NCI-H1694 (cell line): Measurements from ENCODE around the gene MAZ.
"Not testable (repeated sequence)": the region's sequence is repeated elsewhere in the genome, so short reads cannot be mapped to it uniquely, and the experiment has no call there.

Experiments
- DNase-seq: peaks from one replicate; lab custom pipeline; 2025; lab: John Stamatoyannopoulos, UW

Gene MAZ

DNA sequence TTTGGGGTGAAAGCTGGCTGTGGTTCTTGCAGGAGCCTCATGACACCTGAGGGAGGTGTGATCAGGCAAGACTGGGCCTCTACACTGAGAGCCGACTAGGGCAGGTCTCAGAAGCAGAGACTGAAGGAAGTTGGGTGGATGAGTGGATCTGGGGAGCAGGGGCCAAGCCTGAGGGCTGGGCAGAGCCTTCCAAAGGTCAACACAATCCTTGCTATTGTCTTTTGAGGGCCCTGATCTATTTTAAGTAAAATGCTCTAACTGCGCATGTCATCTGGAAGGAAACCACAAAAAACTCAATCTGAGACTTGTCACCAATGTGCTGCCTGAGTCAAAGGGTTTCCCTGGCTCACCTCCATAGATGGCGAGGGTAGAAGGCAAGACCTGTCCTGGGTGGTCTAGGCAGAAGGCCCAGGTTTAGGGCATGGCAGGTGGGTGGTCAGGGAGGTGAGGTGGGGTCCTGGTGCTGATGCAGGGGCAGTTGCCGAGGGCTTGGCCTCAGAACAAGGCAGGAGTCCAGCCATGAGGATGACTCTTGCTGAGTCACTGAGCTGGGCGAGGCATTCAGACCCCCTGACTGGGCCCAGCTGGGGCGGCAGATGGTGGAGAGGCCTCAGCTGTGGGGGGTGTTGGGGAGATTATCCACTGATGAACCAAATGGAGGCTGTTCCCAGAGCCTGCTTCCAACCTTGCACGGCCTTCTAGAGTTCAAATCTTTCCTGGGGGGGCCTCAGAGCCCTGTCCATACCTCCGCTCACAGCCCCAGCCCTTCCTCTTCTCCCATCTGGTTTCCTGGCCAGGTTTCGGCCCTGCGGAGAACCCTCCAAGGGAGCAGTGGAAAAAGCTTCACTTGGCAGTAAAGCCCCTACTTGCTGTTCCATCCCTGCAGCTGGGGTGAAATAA is 19.1 kb downstream of the MAZ start:
- peak; percentile 76 for DNase-seq

DNA sequence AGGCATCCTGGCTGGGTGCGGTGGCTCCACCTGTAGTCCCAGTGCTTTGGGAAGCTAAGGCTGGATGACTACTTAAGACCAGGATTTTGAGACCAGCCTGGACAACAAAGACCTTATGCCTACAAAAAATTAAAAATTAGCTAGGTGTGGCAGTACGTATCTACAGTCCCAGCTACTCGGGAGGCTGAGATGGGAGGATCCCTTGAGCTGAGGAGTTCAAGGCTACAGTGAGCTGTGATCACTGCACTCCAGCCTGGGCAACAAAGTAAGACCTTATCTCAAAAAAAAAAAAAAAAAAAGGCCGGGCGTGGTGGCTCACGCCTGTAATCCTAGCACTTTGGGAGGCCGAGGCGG is 20.0 kb downstream of the MAZ start:
- no peak for DNase-seq

DNA sequence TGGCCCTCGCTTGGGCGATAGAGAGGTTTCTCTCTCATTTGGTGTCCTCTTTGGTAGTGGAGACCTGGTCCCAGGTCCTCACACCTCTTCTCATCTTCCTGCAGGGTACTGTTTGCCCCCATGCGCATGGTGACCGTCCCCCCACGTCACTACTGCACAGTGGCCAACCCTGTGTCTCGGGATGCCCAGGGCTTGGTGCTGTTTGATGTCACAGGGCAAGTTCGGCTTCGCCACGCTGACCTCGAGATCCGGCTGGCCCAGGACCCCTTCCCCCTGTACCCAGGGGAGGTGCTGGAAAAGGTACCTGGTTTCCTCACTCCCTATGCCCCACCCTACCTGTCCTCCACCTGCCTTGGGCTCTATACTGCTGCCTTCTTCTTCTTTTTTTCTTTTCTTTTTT is 24.4 kb downstream of the MAZ start:
- DNase-seq: no peak

DNA sequence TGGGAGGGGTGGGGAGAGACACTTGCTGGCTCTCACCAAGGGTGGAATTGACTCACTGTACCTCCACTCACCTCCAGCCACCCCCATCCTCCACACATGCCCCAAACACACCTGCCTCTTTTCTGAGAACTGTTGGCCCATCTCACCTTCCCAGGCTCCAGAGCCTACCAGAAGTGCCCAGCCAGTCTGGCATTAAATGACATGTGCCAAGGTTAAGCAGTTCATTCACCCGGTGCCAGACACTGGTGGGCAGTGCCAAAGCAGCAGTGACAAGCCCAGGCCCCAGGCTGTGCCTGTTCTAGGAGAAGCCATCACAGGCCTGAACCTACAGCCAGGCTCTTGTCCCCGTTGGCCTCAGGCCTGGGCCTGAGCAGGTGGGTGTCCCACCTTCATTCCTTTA is 25.2 kb downstream of the MAZ start:
- no peak for DNase-seq

DNA sequence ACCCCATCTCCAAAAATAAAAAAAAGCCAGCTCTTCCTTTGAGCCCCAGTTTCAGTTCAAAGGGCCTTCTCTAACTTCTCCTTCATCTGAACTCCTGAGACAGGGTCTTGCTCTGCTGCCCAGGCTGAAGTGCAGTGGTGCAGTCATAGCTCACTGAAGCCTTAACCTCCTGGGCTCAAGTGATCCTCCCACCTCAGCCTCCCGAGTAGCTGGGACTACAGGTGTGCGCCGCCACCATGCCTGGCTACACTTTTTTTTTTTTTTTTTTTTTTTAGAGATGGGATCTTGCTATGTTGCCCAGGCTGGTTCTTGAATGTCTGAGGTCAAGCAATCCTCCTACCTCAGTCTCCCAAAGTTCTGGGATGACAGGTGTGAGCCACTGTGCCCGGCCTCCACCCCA is 26.9 kb downstream of the MAZ start:
- DNase-seq: not testable (repeated sequence)

DNA sequence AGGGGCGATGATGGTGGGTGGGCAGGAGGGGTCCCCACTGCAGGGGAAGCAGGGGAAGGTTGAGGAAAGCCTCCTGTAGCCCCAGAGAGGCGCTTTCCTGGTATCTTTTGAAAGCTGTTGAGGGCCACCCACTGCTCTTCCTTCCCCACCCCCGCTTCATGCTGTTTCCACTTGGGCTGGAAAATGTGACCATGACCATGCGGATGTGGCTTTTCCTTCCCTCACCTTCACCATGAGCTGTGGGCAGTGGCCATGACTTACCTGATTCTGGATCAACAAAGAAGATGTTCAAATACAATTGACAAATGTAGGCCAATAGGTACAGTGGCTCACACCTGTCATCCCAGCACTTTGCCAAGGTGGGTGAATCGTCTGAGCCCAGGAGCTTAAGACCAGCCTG is 27.8 kb downstream of the MAZ start:
- DNase-seq: no peak

DNA sequence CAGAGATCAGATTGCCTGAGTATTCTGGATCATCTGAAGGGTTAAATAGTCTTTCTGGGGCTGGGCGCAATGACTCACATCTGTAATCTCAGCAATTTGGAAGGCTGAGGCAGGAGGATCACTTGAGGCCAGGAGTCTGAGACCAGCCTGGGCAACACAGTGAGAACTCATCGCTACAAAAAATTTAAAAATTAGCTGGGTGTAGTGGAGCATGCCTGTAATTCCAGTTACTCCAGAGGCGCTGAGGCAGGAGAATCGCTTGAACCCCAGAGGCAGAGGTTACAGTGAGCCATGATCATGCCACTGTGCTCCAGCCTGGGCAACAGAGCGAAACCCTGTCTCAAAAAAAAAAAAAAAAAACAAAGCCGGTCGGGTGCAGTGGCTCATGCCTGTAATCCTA is 29.6 kb downstream of the MAZ start:
- DNase-seq: no peak

DNA sequence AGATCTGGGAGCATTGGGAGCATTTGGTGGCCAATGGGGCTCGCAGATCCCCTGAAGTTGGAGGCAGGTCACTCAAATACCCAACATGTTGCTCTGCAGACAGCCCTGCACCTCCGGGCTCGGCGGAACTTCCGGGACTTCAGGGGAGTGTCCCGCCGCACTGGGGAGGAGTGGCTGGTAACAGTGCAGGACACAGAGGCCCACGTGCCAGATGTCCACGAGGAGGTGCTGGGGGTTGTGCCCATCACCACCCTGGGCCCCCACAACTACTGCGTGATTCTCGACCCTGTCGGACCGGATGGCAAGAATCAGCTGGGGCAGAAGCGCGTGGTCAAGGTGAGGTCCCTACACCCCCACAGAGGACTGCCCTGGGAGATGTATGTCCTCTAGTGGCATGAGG is 30.3 kb downstream of the MAZ start:
- DNase-seq: no peak

DNA sequence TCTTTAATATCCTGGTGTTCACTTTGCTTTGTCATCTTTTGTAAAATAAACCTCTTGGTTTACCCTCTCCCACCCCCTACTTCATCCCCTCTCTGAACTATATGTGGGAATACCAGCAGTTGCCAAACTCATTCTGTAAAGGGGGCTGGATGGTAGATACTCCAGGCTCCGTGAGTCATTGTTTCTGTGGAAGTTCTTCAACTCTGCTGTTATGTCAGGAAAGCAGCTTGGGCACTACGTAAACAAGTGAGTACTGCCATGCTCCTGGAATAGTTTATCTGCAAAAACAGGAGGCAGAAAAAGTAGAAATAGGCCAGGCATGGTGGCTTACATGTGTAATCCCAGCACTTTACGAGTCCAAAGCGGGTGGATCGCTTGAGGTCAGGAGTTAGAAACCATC is 31.5 kb downstream of the MAZ start:
- DNase-seq: no peak

DNA sequence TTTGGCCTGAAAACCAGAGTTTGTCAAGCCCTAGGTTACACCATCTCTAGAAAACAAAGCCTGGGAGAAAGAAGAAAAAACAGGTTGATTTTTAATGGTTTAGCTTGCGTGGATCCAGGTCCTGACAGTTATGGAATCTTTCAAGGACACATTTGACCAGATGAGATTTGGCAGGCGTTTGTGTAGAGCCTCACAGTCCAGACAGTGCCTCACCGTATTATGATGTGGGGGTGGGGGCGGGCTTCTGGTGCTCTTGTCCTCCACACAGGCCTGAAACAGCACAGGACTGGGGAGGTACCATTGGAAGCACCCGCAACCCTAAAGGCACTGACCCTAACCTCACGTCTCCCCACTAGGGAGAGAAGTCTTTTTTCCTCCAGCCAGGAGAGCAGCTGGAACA is 33.5 kb downstream of the MAZ start:
- DNase-seq: no peak

DNA sequence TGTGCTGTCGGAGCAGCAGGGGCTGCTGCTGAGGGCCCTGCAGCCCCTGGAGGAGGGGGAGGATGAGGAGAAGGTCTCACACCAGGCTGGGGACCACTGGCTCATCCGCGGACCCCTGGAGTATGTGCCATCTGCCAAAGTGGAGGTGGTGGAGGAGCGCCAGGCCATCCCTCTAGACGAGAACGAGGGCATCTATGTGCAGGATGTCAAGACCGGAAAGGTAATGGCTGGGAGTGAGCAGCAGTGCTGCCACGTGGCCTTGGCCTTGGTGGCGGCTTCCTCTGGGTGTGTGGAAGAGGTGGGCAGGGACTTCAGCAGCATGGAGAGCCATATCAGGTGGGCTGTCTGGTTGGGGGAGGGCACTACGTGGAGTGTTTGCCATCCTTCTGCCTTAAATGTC is 33.9 kb downstream of the MAZ start:
- no peak for DNase-seq

DNA sequence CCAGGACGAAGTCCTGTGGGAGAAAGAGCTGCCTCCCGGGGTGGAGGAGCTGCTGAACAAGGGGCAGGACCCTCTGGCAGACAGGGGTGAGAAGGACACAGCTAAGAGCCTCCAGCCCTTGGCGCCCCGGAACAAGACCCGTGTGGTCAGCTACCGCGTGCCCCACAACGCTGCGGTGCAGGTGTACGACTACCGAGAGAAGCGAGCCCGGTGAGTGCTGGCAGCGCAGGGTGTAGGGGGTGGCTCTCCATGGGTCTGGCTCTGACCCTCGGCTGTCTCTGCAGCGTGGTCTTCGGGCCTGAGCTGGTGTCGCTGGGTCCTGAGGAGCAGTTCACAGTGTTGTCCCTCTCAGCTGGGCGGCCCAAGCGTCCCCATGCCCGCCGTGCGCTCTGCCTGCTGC is 35.3 kb downstream of the MAZ start:
- DNase-seq: no peak

DNA sequence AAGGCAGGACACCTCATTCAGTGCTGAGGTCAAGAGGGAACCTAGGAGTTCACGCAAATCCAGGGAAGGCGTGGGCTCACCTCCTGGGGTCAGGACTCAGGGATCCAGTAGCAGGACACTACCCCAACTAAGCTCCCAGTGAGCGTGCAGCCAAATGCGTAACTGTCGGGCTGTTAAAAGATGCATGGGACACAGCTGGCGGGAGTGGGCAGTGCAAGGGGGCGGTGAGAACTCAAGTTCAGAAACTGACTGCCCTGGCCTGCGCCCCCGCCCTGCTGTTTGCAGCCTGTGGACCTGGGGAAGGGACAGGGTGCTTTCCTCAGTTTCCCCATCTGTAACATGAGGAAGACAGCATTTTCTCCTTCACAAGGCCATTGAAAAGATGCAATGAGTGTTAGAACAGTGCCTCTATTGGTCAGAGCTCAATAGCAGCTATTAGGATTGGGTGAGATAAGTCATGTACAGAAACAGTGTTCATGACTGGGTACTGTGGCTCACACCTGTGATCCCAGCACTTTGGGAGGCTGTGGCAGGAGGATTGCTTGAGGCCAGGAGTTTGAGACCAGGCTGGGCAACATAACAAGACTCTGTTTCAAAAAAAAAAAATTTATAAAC is 36.5 kb downstream of the MAZ start:
- no peak for DNase-seq

DNA sequence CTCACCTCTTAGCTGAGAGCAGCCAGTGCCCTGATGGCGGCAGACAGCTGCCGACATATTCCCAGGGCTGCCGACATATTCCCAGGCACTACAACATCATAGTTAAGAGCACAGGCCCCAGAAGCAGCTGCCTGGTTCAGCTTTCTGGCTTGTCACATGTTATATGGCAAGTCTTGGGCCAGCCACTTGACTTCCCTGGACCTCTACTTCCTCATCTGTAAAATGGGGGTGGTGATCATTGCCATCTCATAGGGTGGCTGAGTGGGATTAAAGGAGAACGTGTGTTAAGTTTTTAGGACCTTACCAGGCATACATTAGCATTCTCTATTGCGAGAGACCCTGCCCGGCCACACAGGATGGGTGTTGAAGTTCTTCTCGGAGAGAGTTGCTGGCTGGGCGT is 37.6 kb downstream of the MAZ start:
- no peak for DNase-seq

DNA sequence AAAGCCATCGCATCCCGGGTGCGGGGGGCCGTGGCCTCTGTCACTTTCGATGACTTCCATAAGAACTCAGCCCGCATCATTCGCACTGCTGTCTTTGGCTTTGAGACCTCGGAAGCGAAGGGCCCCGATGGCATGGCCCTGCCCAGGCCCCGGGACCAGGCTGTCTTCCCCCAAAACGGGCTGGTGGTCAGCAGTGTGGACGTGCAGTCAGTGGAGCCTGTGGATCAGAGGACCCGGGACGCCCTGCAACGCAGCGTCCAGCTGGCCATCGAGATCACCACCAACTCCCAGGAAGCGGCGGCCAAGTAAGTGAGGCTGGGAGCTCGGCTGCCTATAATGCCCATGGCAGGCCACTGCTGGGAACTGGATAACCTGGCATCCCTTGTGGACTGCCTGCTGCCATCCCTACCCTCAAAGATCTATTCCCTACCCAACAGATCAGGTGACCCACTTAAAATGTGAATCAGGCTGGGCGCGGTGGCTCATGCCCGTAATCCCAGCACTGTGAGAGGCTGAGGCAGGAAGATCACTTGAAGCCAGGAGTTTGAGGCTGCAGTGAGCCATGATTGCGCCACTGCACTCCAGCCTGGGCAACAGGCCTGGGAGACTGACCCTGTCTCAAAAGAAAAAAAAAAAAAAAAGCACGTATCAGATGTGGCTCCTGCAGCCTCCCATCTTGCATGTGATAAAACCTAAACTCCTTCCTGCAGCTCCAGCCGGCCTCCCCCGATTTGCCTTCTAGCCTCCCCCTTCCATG is 38.4 kb downstream of the MAZ start:
- no peak for DNase-seq

DNA sequence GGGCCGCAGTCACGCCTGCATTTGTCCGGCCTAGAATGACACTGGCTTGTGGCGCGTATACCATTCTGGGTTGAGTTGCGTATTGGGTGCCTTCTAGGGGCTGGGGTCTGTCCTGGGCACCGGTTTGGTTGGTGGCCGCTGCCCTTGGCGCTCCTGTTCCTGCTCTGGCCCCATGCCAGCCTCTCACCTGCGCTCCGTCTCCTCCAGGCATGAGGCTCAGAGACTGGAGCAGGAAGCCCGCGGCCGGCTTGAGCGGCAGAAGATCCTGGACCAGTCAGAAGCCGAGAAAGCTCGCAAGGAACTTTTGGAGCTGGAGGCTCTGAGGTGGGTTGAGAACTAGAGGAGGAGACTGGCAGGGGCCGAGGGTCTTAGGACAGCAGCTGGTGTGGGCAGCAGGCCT is 39.3 kb downstream of the MAZ start:
- no peak for DNase-seq

DNA sequence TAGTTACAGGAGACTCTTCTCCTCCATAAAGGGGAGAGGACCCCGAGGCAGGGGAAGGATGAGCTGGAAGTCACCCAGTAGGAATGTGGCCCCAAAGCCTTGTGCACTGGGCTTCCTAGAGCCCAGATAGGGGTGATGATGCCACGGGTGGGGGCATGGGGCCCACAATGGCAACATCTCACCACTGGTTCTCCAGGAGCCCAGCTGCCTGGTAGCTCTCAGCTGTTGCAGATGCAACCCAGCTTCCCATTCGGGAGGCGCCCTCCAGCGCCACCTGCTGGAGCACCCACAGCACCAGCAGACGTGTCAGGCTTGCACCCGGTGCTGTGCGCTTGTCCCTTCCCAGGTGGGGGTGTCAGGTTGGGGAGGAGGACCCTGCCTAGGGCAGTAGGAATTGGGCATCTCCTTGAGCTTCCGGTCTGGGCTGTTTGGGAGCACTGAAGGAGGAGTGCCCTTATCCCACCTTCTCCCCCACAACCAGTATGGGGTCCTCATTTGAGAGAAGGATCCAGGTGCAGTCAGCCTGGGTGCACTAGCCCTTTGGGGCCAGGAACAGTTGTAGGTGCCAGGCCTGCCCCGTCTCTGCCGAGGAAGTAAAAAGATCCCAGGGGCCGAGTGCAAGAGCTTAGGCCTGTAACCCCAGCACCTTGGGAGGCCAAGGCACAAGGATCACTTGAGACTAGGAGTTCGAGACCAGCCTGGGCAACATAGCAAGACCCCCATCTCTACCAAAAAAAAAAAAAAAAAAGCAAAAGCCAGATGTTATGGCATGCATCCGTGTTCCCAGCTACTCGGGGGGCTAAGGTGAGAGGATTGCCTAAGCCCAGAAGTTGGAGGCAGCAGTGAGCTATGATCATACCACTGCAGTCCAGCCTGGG is 42.3 kb downstream of the MAZ start:
- peak; percentile 60 for DNase-seq

DNA sequence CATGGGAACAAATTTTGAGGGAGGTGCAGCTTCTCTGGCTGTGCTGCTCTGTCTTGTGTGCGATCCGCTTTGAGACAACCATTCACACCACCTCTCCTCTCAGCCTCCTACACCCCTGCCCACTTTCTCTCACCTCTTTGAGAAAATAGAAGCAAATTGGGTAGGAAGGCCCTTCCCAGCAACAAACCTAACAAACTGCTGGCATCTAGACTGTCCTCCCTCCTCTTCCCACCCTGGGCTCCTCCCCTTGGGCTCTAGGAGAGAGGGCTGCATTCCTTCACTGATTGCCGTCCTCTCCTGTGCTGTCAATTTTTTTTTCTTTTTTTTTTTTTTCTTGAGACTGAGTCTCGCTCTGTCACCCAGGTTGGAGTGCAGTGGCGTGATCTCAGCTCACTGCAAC is 43.2 kb downstream of the MAZ start:
- no peak for DNase-seq

DNA sequence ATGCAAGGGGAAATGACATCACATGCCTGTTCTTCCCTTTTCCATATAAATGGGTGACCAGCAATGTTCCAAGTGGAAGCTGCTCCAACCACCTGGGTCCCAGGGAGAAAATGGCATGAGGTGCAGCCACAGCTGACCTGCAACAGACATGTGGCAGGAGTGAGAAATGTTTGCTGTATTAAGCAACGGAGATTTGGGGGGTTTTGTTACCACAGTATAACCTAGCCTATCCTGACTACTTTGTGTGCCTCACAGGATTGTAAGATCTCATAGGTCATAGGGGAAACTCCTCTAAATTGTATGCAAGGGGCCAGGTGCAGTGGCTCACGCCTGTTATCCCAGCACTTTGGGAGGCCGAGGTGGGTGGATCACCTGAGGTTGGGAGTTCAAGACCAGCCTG is 44.7 kb downstream of the MAZ start:
- no peak for DNase-seq

DNA sequence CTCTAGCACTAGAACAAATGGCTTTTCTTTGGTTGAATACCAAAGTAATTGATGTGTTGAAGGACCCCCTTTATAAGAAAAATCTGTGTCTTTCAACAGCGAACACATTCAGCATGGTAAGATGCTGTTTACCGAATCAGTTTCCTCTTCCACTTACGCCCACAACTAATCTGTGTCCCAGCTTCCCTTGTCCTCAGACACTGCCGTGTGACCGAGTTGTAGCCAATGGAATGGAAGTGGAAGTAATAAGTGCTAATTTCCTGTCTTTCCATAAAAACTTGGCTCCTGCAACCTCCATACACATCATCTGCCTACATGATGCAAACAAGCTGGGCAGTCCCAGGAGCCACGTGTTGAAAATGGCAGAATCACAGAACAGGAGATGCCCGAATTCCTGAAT is 46.3 kb downstream of the MAZ start:
- DNase-seq: no peak

DNA sequence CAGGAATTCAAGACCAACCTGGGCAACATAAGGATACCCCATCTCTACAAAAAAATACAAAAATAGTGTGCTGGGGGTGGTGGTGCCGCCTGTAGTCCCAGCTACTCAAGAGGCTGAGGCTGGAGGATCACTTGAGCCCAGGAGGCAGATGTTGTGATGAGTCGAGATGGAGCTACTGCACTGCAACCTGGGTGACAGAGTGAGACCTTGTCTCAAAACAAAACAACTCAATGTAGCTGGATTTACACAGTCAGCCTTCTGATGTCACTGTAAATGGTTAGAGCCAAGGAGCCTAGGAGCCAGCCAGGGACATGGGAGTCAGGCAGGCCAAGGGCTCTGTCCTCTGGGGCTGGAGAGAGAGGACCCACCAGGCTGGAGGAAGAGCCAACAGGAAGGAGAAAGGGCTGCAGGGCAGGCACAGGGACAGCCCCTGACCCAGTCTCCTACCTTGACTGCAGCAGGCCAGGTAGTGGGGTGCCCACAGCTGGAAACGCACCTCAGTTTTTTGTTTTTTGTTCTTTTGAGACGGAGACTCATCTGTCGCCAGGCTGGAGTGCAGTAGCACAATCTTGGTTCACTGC is 48.3 kb downstream of the MAZ start:
- no peak for DNase-seq
